ENCODE data around the gene TMPRSS12.
"Not testable (repeated sequence)": the region's sequence is repeated elsewhere in the genome, so short reads cannot be mapped to it uniquely, and the experiment has no call there.

TMPRSS12 gene

DNA sequence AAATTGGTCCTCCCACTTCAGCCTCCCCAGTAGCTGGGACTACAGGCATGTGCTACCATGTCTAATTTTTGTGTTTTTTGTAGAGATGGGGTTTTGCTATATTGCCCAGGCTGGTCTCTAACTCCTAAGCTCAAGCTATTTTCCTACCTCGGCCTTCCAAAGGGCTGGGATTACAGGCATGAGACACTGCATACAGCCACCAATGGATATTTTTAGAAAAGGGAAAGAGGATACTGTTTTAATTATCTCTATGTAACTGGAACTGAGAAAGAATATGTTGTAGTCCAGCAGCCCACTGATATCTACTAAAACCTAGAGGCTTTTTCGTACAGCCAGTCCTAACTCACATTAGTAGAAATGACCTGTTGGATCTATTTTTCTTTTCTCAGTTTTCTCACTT lies 6.2 kb downstream of the TMPRSS12 start:
- Histone ChIP-seq H3K27me3 (no peaks in the 10 kb centered on the region), H3K9me3 (no peaks in the 10 kb centered on the region)
- TF ChIP-seq, protein P1, sequence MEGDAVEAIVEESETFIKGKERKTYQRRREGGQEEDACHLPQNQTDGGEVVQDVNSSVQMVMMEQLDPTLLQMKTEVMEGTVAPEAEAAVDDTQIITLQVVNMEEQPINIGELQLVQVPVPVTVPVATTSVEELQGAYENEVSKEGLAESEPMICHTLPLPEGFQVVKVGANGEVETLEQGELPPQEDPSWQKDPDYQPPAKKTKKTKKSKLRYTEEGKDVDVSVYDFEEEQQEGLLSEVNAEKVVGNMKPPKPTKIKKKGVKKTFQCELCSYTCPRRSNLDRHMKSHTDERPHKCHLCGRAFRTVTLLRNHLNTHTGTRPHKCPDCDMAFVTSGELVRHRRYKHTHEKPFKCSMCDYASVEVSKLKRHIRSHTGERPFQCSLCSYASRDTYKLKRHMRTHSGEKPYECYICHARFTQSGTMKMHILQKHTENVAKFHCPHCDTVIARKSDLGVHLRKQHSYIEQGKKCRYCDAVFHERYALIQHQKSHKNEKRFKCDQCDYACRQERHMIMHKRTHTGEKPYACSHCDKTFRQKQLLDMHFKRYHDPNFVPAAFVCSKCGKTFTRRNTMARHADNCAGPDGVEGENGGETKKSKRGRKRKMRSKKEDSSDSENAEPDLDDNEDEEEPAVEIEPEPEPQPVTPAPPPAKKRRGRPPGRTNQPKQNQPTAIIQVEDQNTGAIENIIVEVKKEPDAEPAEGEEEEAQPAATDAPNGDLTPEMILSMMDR (IDR thresholded peaks at IDR 0.05), result no peak

DNA sequence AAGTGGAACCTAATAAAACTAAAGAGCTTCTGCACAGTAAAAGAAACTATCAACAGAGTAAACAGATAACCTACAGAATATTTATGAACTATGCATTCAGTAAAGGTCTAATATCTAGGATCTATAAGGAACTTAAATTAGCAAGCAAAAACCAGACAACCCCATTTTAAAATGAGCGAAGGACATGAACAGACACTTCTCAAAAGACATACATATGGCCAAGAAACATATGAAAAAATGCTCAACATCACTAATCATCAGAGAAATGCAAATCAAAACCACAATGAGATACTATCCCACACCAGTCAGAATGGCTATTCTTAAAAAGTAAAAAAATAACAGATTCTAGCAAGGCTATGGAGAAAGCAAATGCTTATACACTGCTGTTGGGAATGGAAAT lies 12.5 kb downstream of the TMPRSS12 start:
- not testable (repeated sequence) for H3K4me3 ChIP-seq (ENCODE audit: low read depth in 1 of 2, low read length in 1 of 2); H3K9me3 ChIP-seq; H3K27me3 ChIP-seq; H3K27ac ChIP-seq; H3K36me3 ChIP-seq; H3K4me1 ChIP-seq (ENCODE audit: control insufficient read depth in 1 of 2, insufficient read depth in 1 of 2, low read depth in 1 of 2, low read length in 1 of 2)

More for the DNA sequence above, 6.2 kb downstream of the TMPRSS12 start:
- H3K4me3 ChIP-seq (ENCODE audit: low read depth in 1 of 2, low read length in 1 of 2), result no peak overlapping the region
- no peaks in the 10 kb centered on the region for H3K36me3 ChIP-seq
- no peak overlapping the region for H3K27ac ChIP-seq
- no peaks in the 10 kb centered on the region for H3K4me1 ChIP-seq (ENCODE audit: control insufficient read depth in 1 of 2, insufficient read depth in 1 of 2, low read depth in 1 of 2, low read length in 1 of 2)

DNA sequence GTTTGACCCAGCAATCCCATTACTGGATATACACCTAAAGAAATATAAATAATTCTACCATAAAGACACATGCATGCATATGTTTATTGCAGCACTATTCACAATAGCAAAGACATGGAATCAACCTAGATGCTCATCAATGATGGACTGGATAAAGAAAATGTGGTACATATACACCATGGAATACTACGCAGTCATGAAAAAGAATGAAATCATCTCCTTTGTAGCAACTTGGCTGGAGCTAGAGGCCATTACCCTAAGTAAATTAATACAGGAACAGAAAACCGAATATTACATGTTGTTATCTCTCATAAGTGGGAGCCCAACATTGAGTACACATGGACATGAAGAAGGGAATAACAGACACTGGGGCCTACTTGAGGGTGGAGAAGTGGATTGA lies 13.0 kb downstream of the TMPRSS12 start:
- H3K27ac ChIP-seq; H3K36me3 ChIP-seq; H3K9me3 ChIP-seq; H3K4me1 ChIP-seq (ENCODE audit: control insufficient read depth in 1 of 2, insufficient read depth in 1 of 2, low read depth in 1 of 2, low read length in 1 of 2); H3K4me3 ChIP-seq (ENCODE audit: low read depth in 1 of 2, low read length in 1 of 2); H3K27me3 ChIP-seq: not testable (repeated sequence)

DNA sequence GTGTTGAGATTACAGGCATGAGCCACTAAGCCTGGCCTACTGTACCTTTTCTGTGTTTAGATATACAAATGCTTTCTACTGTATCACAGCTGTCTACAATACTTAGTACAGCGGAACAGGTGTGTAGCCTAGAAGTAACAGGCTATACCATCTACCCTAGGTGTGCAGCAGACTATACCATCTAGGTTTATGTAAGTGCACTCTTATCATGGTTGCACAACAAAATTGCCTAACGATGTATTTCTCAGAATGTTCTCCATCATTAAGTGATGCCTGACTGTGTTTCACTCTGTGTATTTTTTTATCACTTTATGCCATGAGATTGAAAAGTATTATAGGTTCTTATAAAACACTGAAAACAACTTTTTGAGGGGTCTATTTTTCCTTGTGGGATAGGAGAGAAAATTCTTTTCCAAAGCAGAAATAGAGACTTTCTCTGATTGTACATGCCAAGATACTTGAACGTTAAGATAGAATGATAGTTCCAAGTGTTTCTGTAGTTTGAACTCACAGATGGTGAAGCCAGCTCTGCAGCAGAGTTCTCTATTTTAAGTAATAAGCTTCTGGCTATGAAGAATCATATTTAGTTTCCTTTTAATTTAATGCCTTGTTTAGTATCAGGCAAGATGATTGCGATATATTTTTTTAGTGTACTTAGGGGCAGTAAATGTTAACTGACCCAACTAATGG lies 17.0 kb downstream of the TMPRSS12 start:
- Histone ChIP-seq H3K27ac (no peak overlapping the region), H3K4me3 (ENCODE audit: low read depth in 1 of 2, low read length in 1 of 2) (no peak overlapping the region), H3K36me3 (no peaks in the 10 kb centered on the region), H3K9me3 (no peaks in the 10 kb centered on the region), H3K27me3 (no peaks in the 10 kb centered on the region), H3K4me1 (ENCODE audit: control insufficient read depth in 1 of 2, insufficient read depth in 1 of 2, low read depth in 1 of 2, low read length in 1 of 2) (no peaks in the 10 kb centered on the region)
- TF ChIP-seq, protein P1 (IDR thresholded peaks at IDR 0.05), result no peak

DNA sequence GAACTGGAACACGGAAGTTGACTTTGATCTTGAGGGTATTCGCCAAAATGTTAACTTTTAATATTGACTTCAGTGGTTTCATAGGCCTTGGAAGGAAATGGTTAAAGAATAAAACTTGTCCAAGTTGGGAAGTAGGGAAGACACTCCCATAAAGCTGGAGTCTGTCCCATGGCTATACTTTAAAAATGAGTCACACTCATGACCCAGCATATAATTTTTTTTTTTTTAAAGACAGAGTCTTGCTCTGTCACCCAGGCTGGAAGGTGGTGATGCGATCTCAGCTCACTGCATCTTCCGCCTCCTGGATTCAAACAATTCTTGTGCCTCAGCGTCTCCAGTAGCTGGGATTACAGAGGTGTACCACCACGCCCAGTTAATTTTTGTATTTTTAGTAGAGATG lies 19.6 kb downstream of the TMPRSS12 start:
- no peak overlapping the region for H3K4me3 ChIP-seq (ENCODE audit: low read depth in 1 of 2, low read length in 1 of 2)
- no peaks in the 10 kb centered on the region for H3K36me3 ChIP-seq
- H3K27me3 ChIP-seq, result no peaks in the 10 kb centered on the region
- H3K27ac ChIP-seq, result no peak overlapping the region
- TF ChIP-seq, protein P1 (IDR thresholded peaks at IDR 0.05), result no peak
- no peaks in the 10 kb centered on the region for H3K9me3 ChIP-seq
- no peaks in the 10 kb centered on the region for H3K4me1 ChIP-seq (ENCODE audit: control insufficient read depth in 1 of 2, insufficient read depth in 1 of 2, low read depth in 1 of 2, low read length in 1 of 2)

DNA sequence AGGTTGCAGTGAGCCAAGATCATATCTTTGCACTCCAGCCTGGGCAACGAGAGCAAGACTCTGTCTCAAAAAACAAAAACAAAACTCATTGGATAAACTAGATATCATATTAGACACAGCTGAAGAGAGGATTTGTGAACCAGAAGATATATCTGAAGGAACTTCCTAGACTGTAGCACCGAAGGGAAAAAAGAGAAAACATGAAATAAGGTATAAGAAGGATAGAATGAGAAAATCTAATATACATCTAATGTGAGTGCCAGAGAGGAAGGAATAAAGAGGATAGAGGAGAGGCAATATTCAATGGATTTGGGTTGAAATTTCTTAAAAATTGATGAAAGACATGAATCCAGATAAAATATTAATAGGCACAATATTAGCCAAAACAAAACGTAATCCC lies 22.5 kb downstream of the TMPRSS12 start:
- H3K4me1 ChIP-seq (ENCODE audit: control insufficient read depth in 1 of 2, insufficient read depth in 1 of 2, low read depth in 1 of 2, low read length in 1 of 2), result no peaks in the 10 kb centered on the region
- H3K36me3 ChIP-seq, result no peaks in the 10 kb centered on the region
- H3K9me3 ChIP-seq, result no peaks in the 10 kb centered on the region
- H3K27ac ChIP-seq, result no peak overlapping the region
- H3K27me3 ChIP-seq, result no peaks in the 10 kb centered on the region
- no peak overlapping the region for H3K4me3 ChIP-seq (ENCODE audit: low read depth in 1 of 2, low read length in 1 of 2)
- TF ChIP-seq, protein P1 (IDR thresholded peaks at IDR 0.05), result no peak

DNA sequence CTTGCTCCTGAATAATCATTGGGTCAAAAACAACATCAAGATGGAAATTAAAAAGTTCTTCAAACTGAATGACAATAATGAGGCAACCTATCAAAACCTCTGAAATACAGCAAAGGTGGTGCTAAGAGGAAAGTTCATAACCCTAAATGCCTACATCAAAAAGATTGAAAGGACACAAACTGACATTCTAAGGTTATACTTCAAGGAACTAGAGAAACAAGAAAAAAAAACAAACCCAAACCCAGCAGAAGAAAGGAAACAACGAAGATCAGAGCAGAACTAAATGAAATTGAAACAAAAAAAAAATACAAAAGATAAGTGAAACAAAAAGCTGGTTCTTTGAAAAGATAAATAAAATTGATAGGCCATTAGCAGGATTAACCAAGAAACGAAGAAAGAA lies 26.2 kb downstream of the TMPRSS12 start:
- not testable (repeated sequence) for H3K4me1 ChIP-seq (ENCODE audit: control insufficient read depth in 1 of 2, insufficient read depth in 1 of 2, low read depth in 1 of 2, low read length in 1 of 2); H3K36me3 ChIP-seq; H3K27me3 ChIP-seq; H3K27ac ChIP-seq; H3K4me3 ChIP-seq (ENCODE audit: low read depth in 1 of 2, low read length in 1 of 2); H3K9me3 ChIP-seq
